HG03095 (cell line): Measurements from ENCODE around the gene COCH.
"Not testable (repeated sequence)": the region's sequence is repeated elsewhere in the genome, so short reads cannot be mapped to it uniquely, and the experiment has no call there.

Source experiments
- ATAC-seq: cut with Tn5 transposase; IDR thresholded peaks from one replicate; pipeline ENCODE4 v1.9.1; 2021; ENCODE audit warnings: moderate library complexity; ENCODE audit not compliant: unreplicated experiment

The COCH gene

DNA sequence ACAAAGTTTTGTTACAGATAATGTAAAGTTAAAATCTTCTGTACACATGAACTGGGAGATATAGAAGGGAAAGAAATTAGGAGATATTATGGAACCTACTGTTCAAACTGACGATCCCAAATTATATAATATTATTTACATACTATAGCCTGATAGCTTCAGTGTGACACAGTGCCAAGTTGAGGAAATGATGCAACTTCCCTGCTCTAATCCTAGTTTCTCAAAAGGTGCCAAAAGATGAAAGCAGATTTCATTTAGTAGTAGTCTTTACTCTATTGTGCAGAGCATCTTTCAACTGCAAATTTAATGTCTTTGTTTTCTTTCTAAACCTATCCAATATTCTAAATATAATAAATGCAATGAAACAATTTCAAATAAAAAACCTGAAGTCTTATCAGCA lies 46.9 kb downstream of the COCH start:
- no peak for ATAC-seq

DNA sequence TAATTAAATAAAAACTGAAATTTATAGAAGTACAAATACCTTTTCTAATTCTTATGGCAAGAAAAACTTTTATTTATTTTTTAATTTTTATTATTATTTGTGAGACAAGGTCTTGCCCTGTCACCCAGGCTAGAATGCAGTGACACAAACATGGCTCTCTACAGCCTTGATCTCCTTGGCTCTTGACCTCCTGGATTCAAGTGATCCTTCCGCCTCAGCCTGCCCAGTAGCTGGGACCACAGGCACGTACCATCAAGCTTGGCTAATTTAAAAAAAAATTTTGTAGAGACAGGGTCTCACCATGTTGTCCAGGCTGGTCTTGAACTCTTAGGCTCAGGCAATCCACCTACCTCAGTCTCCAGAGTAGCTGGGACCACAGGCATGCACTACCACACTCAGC lies 47.4 kb downstream of the COCH start:
- ATAC-seq: no peak

DNA sequence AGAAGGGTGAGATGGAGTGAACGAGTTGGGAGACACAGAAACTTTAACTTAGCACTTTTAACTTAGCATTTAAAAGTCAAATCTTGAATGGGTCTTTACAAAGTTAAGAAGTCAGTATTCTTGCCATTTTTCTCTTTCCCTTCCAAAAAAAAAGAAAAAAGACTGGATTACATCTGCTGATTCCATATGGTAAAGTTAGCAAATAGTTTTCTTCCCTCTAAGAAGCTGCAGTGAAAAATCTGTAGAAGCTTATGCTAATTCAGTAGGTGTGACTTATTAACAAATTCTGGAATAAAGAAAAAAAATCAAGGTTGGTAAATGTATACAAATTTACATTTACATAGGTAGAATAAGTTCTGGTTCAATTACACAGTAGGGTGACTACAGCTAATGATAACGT lies 50.9 kb downstream of the COCH start:
- ATAC-seq: no peak

DNA sequence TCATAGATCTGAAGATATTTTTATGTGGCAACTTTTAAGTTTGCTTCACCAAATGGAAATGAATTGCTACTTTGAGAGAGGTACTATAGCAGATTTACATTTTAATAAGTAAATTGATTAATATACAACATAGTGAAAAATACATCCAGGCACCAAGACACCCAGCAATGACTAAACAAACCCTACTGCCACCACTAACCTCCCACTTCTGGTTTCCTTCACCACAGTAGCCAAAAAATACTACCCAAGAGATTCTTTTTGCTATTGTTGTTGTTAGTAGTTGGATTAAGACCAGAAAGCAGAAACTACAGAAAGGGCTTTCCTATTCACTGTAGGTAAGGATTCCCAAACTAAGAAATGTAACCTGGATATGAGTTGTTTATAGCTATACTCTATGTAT lies 54.1 kb downstream of the COCH start:
- ATAC-seq: no peak

DNA sequence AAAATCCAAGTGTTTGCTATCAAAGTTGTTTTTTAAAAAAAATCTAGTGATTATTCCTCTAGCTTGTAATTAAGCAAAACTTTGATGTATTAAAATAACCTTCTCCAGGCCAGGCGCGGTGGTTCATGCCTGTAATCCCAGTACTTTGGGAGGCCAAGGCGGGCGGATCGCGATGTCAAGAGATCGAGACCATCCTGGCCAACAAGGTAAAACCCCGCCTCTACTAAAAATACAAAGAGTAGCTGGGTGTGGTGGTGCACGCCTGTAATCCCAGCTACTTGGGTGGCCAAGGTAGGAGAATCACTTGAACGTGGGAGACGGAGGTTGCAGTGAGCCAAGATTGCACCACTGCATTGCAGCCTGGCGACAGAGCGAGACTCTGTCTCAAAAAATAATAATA lies 59.6 kb downstream of the COCH start:
- not testable (repeated sequence) for ATAC-seq

DNA sequence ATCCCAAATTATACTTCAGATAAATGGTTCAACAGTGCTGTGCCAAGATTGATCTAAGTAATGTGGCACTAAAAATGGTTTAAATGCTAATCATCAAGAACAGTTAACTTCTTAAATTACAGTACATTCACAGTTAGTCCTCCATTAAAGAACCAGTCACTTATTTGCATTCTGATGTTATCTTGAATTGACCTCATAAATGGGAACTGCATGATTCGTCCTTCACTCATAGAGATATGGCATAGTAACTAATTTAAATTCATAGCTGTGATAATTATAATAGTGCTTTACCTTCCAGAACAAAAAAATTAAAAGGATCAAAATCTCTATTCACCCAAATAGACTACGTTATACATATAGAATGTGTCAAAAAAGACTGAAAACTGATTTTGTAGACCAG lies 61.1 kb downstream of the COCH start:
- ATAC-seq: no peak

DNA sequence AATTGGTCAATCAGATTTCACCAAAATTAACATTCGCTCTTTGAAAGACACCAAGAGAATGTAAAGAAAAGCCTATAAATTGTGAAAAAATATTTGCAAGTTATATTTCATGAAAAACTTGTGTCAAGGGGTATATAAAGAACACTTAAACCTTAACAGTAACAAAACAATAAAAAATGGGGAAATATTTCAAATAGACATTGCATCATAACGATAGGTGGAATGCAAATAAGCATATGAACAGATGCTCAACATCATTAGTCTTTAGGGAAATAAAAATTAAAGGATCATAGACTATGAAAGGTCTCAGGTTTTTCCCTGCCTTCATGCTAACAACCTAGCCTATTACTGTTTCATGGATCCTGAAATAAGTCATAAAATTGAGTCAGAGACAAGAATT lies 64.3 kb downstream of the COCH start:
- no peak for ATAC-seq
